22Rv1 (cell line): ENCODE results near the gene ZBTB20.

Experiments used
- H3K27ac ChIP-seq: fragments of 450-650 bp; 2 replicates; pipeline ENCODE4 v1.5.1; 2017
- CTCF ChIP-seq: fragments of 450-650 bp; IDR thresholded peaks from 2 replicates; pipeline ENCODE4 v1.5.1; 2017; ENCODE audit warnings: mild to moderate bottlenecking
- ZFX ChIP-seq: fragments of 450-650 bp; IDR thresholded peaks from 2 replicates; pipeline ENCODE4 v1.6.1; 2017; ENCODE audit warnings: antibody characterized with exemption, borderline replicate concordance

ZBTB20 gene

GRCh38 chr3:114379266-114379665 lies 767.8 kb downstream of the ZBTB20 start:
- H3K27ac ChIP-seq: no peak overlapping the region
- TF ChIP-seq ZFX (no peak), CTCF (no peak)

- TF ChIP-seq ZFX (no peak), CTCF (no peak)
- H3K27ac ChIP-seq: no peak overlapping the region
Observed at GRCh38 chr3:114378760-114379159, 768.3 kb downstream of the ZBTB20 start.

- no peak for TF ChIP-seq CTCF
- TF ChIP-seq ZFX: no peak
- H3K27ac ChIP-seq: no peak overlapping the region
Observed at GRCh38 chr3:114377426-114377825, 769.7 kb downstream of the ZBTB20 start.

- H3K27ac ChIP-seq: no peak overlapping the region
- TF ChIP-seq CTCF (no peak), ZFX (no peak)
Observed at GRCh38 chr3:114376516-114377185, 770.4 kb downstream of the ZBTB20 start.

- H3K27ac ChIP-seq: no peak overlapping the region
- no peak for TF ChIP-seq CTCF
- TF ChIP-seq ZFX: no peak
Observed at GRCh38 chr3:114375608-114376421, 771.3 kb downstream of the ZBTB20 start.

- TF ChIP-seq ZFX: no peak
- no peak for TF ChIP-seq CTCF
- H3K27ac ChIP-seq: no peak overlapping the region
Observed at GRCh38 chr3:114374433-114374990, 772.6 kb downstream of the ZBTB20 start.
